ENCODE measurements around the gene SLIT2.

SLIT2 gene

GRCh38 chr4:20299515-20299914 is 47.8 kb downstream of the SLIT2 start:
- Histone ChIP-seq H3K36me3 (ENCODE audit: insufficient read depth, low read length) (no peaks in the 10 kb centered on the region), H4K20me1 (ENCODE audit: insufficient read depth, low read length, poor library complexity, severe bottlenecking) (no peaks in the 10 kb centered on the region), H3K4me1 (ENCODE audit: insufficient read depth, low read length, poor library complexity, severe bottlenecking) (no peaks in the 10 kb centered on the region), H3F3A (ENCODE audit: low read depth) (no peaks in the 10 kb centered on the region), H3K9ac (ENCODE audit: low read depth, low read length, poor library complexity, severe bottlenecking) (no peak overlapping the region), H3K9me3 (ENCODE audit: insufficient read depth, low read depth, low read length) (no peaks in the 10 kb centered on the region), H3K9me2 (replicated peaks; ENCODE audit: low read depth, low read length) (no peaks in the 10 kb centered on the region), H2AFZ (ENCODE audit: low read length) (no peak overlapping the region), H3K79me2 (ENCODE audit: insufficient read depth, low read length) (no peaks in the 10 kb centered on the region), H3K4me2 (ENCODE audit: low read depth, low read length, poor library complexity, severe bottlenecking) (no peak overlapping the region), H3K4me3 (ENCODE audit: low read length, poor library complexity, severe bottlenecking) (no peak overlapping the region), H3K27me3 (ENCODE audit: insufficient read depth, low read length, poor library complexity, severe bottlenecking) (no peaks in the 10 kb centered on the region)
- peak; percentile 42 for TF ChIP-seq CTCF (conservative IDR thresholded peaks at IDR 0.05; ENCODE audit: low read length)
- TF ChIP-seq EZH2phosphoT487 (IDR thresholded peaks at IDR 0.05; ENCODE audit: borderline replicate concordance) = no peak

DNA sequence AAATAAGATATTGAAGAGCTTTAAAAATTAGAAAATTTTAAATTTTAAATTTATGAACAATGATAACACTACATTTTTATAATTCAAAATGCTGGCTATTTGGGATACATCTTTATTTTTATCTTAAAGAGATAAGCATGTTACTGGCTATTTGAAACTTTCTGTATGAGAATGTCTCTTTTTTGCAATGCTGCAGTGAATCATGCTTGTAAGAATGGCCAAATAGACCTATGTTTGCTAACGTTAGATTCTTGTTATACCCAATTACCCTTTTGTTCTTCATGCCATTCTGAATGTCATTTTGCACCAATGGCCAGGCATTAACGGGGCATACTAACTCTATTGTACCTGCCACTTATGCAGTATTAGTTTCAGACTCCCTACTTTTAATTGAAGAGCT is 49.5 kb downstream of the SLIT2 start:
- TF ChIP-seq CTCF (conservative IDR thresholded peaks at IDR 0.05; ENCODE audit: low read length) (no peak), EZH2phosphoT487 (IDR thresholded peaks at IDR 0.05; ENCODE audit: borderline replicate concordance) (no peak)
- Histone ChIP-seq H3K4me2 (ENCODE audit: low read depth, low read length, poor library complexity, severe bottlenecking) (no peak overlapping the region), H2AFZ (ENCODE audit: low read length) (no peak overlapping the region), H3K27me3 (ENCODE audit: insufficient read depth, low read length, poor library complexity, severe bottlenecking) (no peaks in the 10 kb centered on the region), H3K9ac (ENCODE audit: low read depth, low read length, poor library complexity, severe bottlenecking) (no peak overlapping the region), H3K79me2 (ENCODE audit: insufficient read depth, low read length) (no peaks in the 10 kb centered on the region), H3K9me2 (replicated peaks; ENCODE audit: low read depth, low read length) (no peaks in the 10 kb centered on the region), H3K4me3 (ENCODE audit: low read length, poor library complexity, severe bottlenecking) (no peak overlapping the region), H3K4me1 (ENCODE audit: insufficient read depth, low read length, poor library complexity, severe bottlenecking) (no peaks in the 10 kb centered on the region), H3K9me3 (ENCODE audit: insufficient read depth, low read depth, low read length) (no peaks in the 10 kb centered on the region), H3K36me3 (ENCODE audit: insufficient read depth, low read length) (no peaks in the 10 kb centered on the region), H3F3A (ENCODE audit: low read depth) (no peaks in the 10 kb centered on the region), H4K20me1 (ENCODE audit: insufficient read depth, low read length, poor library complexity, severe bottlenecking) (no peaks in the 10 kb centered on the region)

Measured in Loucy (cell line).